SIG-M5 treated with dmso at 0.1 percent for 504 hours (cell line): Measurements from ENCODE around the gene SCYGR8.
"Not testable (repeated sequence)": the region's sequence is repeated elsewhere in the genome, so short reads cannot be mapped to it uniquely, and the experiment has no call there.

Source experiments
- DNase-seq: peaks from one replicate; lab custom pipeline; 2025; ENCODE audit not compliant: unreplicated experiment; lab: John Stamatoyannopoulos, UW

The SCYGR8 gene

GRCh38 chr2:227745594-227745993 is at the start of gene SCYGR8:
Gene SCYGR8 (plus strand): TSS chr2:227745894. CDS start chr2:227745894, 0 bp downstream.
- no peak for DNase-seq

GRCh38 chr2:227696990-227697679 is 48.6 kb upstream of the SCYGR8 start:
- no peak for DNase-seq

- DNase-seq: no peak
Measured at GRCh38 chr2:227701556-227701955, 44.1 kb upstream of the SCYGR8 start.

- DNase-seq: peak; percentile 22
Measured at GRCh38 chr2:227703280-227703732, 42.4 kb upstream of the SCYGR8 start.

GRCh38 chr2:227703961-227704360 is 41.7 kb upstream of the SCYGR8 start:
- DNase-seq: no peak

- DNase-seq: no peak
Measured at GRCh38 chr2:227706859-227707258, 38.8 kb upstream of the SCYGR8 start.

GRCh38 chr2:227707390-227707789 is 38.3 kb upstream of the SCYGR8 start:
- DNase-seq: no peak

- DNase-seq: no peak
Measured at GRCh38 chr2:227710986-227711385, 34.7 kb upstream of the SCYGR8 start.

GRCh38 chr2:227713291-227713690 is 32.4 kb upstream of the SCYGR8 start:
- DNase-seq: no peak

- DNase-seq: no peak
Measured at GRCh38 chr2:227716501-227716900, 29.2 kb upstream of the SCYGR8 start.

GRCh38 chr2:227717687-227718567 is 27.8 kb upstream of the SCYGR8 start, which contains the start of gene SLC19A3:
Gene SLC19A3 (minus strand): TSS chr2:227718028. CDS start chr2:227702318, 15,710 bp downstream.
- no peak for DNase-seq

- DNase-seq: no peak
Measured at GRCh38 chr2:227719641-227720040, 26.1 kb upstream of the SCYGR8 start.

GRCh38 chr2:227720680-227721079 is 25.0 kb upstream of the SCYGR8 start:
- no peak for DNase-seq

- DNase-seq: not testable (repeated sequence)
Measured at GRCh38 chr2:227722821-227723220, 22.9 kb upstream of the SCYGR8 start.

- DNase-seq: no peak
Measured at GRCh38 chr2:227724394-227725039, 21.2 kb upstream of the SCYGR8 start, which contains the start of gene SCYGR6. Gene SCYGR6 (minus strand): TSS chr2:227724757. CDS start chr2:227724757, 0 bp downstream.

GRCh38 chr2:227728035-227728434 is 17.7 kb upstream of the SCYGR8 start, which contains the start of gene SCYGR7:
Gene SCYGR7 (plus strand): TSS chr2:227728335. CDS start chr2:227728335, 0 bp downstream.
- DNase-seq: no peak

- no peak for DNase-seq
Measured at GRCh38 chr2:227739351-227739750, 6.3 kb upstream of the SCYGR8 start.

GRCh38 chr2:227740705-227741104 is 5.0 kb upstream of the SCYGR8 start:
- DNase-seq: not testable (repeated sequence)

- no peak for DNase-seq
Measured at GRCh38 chr2:227748079-227748478, 2.4 kb downstream of the SCYGR8 start.

- not testable (repeated sequence) for DNase-seq
Measured at GRCh38 chr2:227756261-227756660, 10.6 kb downstream of the SCYGR8 start.
